Trophoblast cell (in vitro differentiated cells and primary cell): ENCODE data around the gene MMAB.

Experiments used
- DNase-seq, 2 donors: peaks; one replicate each; pipeline ENCODE4 v3.0.0-alpha.2; 2016
- H2AFZ ChIP-seq: 2 replicates; pipeline ENCODE4 v1.6.1; 2013; ENCODE audit warnings: low read length, moderate library complexity, mild to moderate bottlenecking; ENCODE audit not compliant: insufficient read depth, poor library complexity
- H2AK5ac ChIP-seq: 2 replicates; pipeline ENCODE4 v1.6.1; 2013; ENCODE audit warnings: mild to moderate bottlenecking, low read length
- H2BK120ac ChIP-seq: 2 replicates; pipeline ENCODE4 v1.6.1; 2013; ENCODE audit warnings: low read length, mild to moderate bottlenecking, moderate library complexity; ENCODE audit not compliant: insufficient read depth, poor library complexity
- H2BK12ac ChIP-seq: 2 replicates; pipeline ENCODE4 v1.6.1; 2013; ENCODE audit warnings: mild to moderate bottlenecking, low read length, moderate library complexity
- H2BK5ac ChIP-seq: 2 replicates; pipeline ENCODE4 v1.6.1; 2013; ENCODE audit warnings: low read length, low read depth, moderate library complexity, mild to moderate bottlenecking; ENCODE audit not compliant: poor library complexity
- H3K14ac ChIP-seq: 2 replicates; pipeline ENCODE4 v1.6.1; 2013; ENCODE audit warnings: mild to moderate bottlenecking, low read length
- H3K18ac ChIP-seq: 2 replicates; pipeline ENCODE4 v1.6.1; 2013; ENCODE audit warnings: mild to moderate bottlenecking, low read length
- H3K23ac ChIP-seq: 2 replicates; pipeline ENCODE4 v1.6.1; 2013; ENCODE audit warnings: low read length
- H3K27ac ChIP-seq: 2 replicates; pipeline ENCODE4 v1.5.1; 2013; ENCODE audit warnings: low read depth, mild to moderate bottlenecking, inconsistent platforms, low read length, moderate library complexity
- H3K27me3 ChIP-seq: 2 replicates; pipeline ENCODE4 v1.6.1; 2013; ENCODE audit warnings: inconsistent platforms, mild to moderate bottlenecking, low read length, moderate library complexity; ENCODE audit not compliant: insufficient read depth
- H3K36me3 ChIP-seq, 2 experiments: 1 replicate in 1 of 2; 2 replicates in 1 of 2; pipeline ENCODE4 v1.6.1; 2013; ENCODE audit warnings: low read length in 2 of 2, mild to moderate bottlenecking in 2 of 2, moderate library complexity in 1 of 2; ENCODE audit not compliant: insufficient read depth in 2 of 2, control insufficient read depth in 1 of 2
- H3K4ac ChIP-seq: 2 replicates; pipeline ENCODE4 v1.6.1; 2013; ENCODE audit warnings: low read depth, mild to moderate bottlenecking, low read length, moderate library complexity
- H3K4me1 ChIP-seq, 2 experiments: 1 replicate in 1 of 2; 2 replicates in 1 of 2; pipeline ENCODE4 v1.6.1; 2013; ENCODE audit warnings: low read length in 2 of 2, mild to moderate bottlenecking in 2 of 2, moderate library complexity in 1 of 2; ENCODE audit not compliant: insufficient read depth in 2 of 2, control insufficient read depth in 1 of 2
- H3K4me2 ChIP-seq: 2 replicates; pipeline ENCODE4 v1.6.1; 2013; ENCODE audit warnings: inconsistent platforms, mild to moderate bottlenecking, low read length, moderate library complexity
- H3K4me3 ChIP-seq: 2 replicates; pipeline ENCODE4 v1.5.1; 2013; ENCODE audit warnings: mild to moderate bottlenecking, low read depth, low read length, inconsistent platforms
- H3K79me1 ChIP-seq: one replicate; pipeline ENCODE4 v1.6.1; 2013; ENCODE audit warnings: low read length
- H3K79me2 ChIP-seq: 2 replicates; pipeline ENCODE4 v1.6.1; 2013; ENCODE audit warnings: low read length, mild to moderate bottlenecking; ENCODE audit not compliant: control insufficient read depth, insufficient read depth, poor library complexity
- H3K9ac ChIP-seq: 2 replicates; pipeline ENCODE4 v1.6.1; 2013; ENCODE audit warnings: mild to moderate bottlenecking, low read length
- H3K9me3 ChIP-seq: 2 replicates; pipeline ENCODE4 v1.6.1; 2013; ENCODE audit warnings: low read depth, mild to moderate bottlenecking, control low read depth, inconsistent platforms, low read length; ENCODE audit not compliant: insufficient read depth
- H4K12ac ChIP-seq: 2 replicates; pipeline ENCODE4 v1.6.1; 2013; ENCODE audit warnings: low read depth, mild to moderate bottlenecking, low read length, moderate library complexity
- H4K8ac ChIP-seq: 2 replicates; pipeline ENCODE4 v1.6.1; 2013; ENCODE audit warnings: low read depth, mild to moderate bottlenecking, low read length, moderate library complexity
- H4K91ac ChIP-seq: one replicate; pipeline ENCODE4 v1.6.1; 2013; ENCODE audit warnings: low read depth, mild to moderate bottlenecking, low read length, moderate library complexity
- WGBS: extraction: QIAGEN DNeasy Blood & Tissue Kit; methylation state at CpG from one replicate; pipeline ENCODE4 v1.1.7; 2013; ENCODE audit warnings: missing lambda C conversion rate; ENCODE audit not compliant: insufficient read length, insufficient coverage; ENCODE audit errors: extremely low coverage; 5-methylcytosine and 5-hydroxymethylcytosine counted together

MMAB gene

GRCh38 chr12:109541413-109541726 lies 31.9 kb downstream of the MMAB start:
- Histone ChIP-seq H3K4ac (no peak overlapping the region), H3K27ac (no peak overlapping the region), H3K4me3 (no peak overlapping the region), H2AFZ (no peak overlapping the region), H3K9me3 (peaks cover 3% of the 10 kb centered on the region), H3K79me1 (no peaks in the 10 kb centered on the region), H2AK5ac (no peak overlapping the region), H2BK120ac (no peak overlapping the region), H3K36me3 (no peaks in the 10 kb centered on the region), H3K4me2 (no peak overlapping the region), H4K91ac (no peak overlapping the region), H4K12ac (no peak overlapping the region), H3K9ac (no peak overlapping the region), H4K8ac (no peak overlapping the region), H3K14ac (no peak overlapping the region), H2BK12ac (no peak overlapping the region), H2BK5ac (no peak overlapping the region), H3K23ac (no peak overlapping the region), H3K79me2 (no peaks in the 10 kb centered on the region), H3K18ac (no peak overlapping the region), H3K27me3 (no peaks in the 10 kb centered on the region), H3K4me1 (peaks cover 3% of the 10 kb centered on the region in 2 experiments)
- WGBS = no CpG with 5 or more reads among the region's 4 CpGs
- no peak for DNase-seq

GRCh38 chr12:109540526-109541412 lies 32.5 kb downstream of the MMAB start:
- Histone ChIP-seq H2BK5ac (no peak overlapping the region), H3K4me2 (no peak overlapping the region), H3K9ac (no peak overlapping the region), H4K12ac (no peak overlapping the region), H3K79me1 (no peaks in the 10 kb centered on the region), H2AK5ac (no peak overlapping the region), H3K23ac (no peak overlapping the region), H3K9me3 (peaks cover 3% of the 10 kb centered on the region), H3K79me2 (no peaks in the 10 kb centered on the region), H3K14ac (no peak overlapping the region), H3K4me3 (peak overlapping the region; percentile 28), H2AFZ (no peak overlapping the region), H3K27ac (no peak overlapping the region), H4K91ac (no peak overlapping the region), H2BK120ac (no peak overlapping the region), H3K4ac (no peak overlapping the region), H3K4me1 (peaks cover 3% of the 10 kb centered on the region in 2 experiments), H3K27me3 (no peaks in the 10 kb centered on the region), H2BK12ac (no peak overlapping the region), H4K8ac (no peak overlapping the region), H3K36me3 (peaks cover 2% of the 10 kb centered on the region in 2 experiments), H3K18ac (no peak overlapping the region)
- DNase-seq = no peak
- WGBS = no CpG with 5 or more reads among the region's 16 CpGs

GRCh38 chr12:109539508-109539907 lies 33.8 kb downstream of the MMAB start:
- Histone ChIP-seq H2AK5ac (no peak overlapping the region), H4K12ac (no peak overlapping the region), H3K27me3 (no peaks in the 10 kb centered on the region), H3K4me3 (no peak overlapping the region), H3K14ac (no peak overlapping the region), H4K8ac (no peak overlapping the region), H2AFZ (no peak overlapping the region), H3K18ac (no peak overlapping the region), H4K91ac (no peak overlapping the region), H2BK12ac (no peak overlapping the region), H3K23ac (no peak overlapping the region), H3K9me3 (peaks cover 3% of the 10 kb centered on the region), H2BK5ac (no peak overlapping the region), H3K4me1 (peaks cover 0 to 3% of the 10 kb centered on the region in 2 experiments), H3K4me2 (no peak overlapping the region), H3K4ac (no peak overlapping the region), H3K79me1 (no peaks in the 10 kb centered on the region), H3K27ac (no peak overlapping the region), H3K9ac (no peak overlapping the region), H3K36me3 (peaks cover 8 to 13% of the 10 kb centered on the region in 2 experiments), H3K79me2 (no peaks in the 10 kb centered on the region), H2BK120ac (no peak overlapping the region)
- no peak for DNase-seq
- no CpG with 5 or more reads among the region's 9 CpGs for WGBS

GRCh38 chr12:109538191-109538863 lies 35.0 kb downstream of the MMAB start:
- no peak overlapping the region for H3K14ac ChIP-seq

More at GRCh38 chr12:109538191-109538863, 35.0 kb downstream of the MMAB start:
- Histone ChIP-seq H2BK12ac (no peak overlapping the region), H3K4me1 (peaks cover 0 to 3% of the 10 kb centered on the region in 2 experiments), H3K27me3 (no peaks in the 10 kb centered on the region), H3K18ac (no peak overlapping the region), H4K91ac (no peak overlapping the region), H4K12ac (no peak overlapping the region), H2BK5ac (no peak overlapping the region), H3K4me3 (no peak overlapping the region), H3K79me1 (no peaks in the 10 kb centered on the region), H2AFZ (no peak overlapping the region), H3K9me3 (peaks cover 3% of the 10 kb centered on the region), H2AK5ac (no peak overlapping the region), H4K8ac (no peak overlapping the region), H3K36me3 (peaks cover 15 to 20% of the 10 kb centered on the region in 2 experiments), H3K9ac (no peak overlapping the region), H2BK120ac (no peak overlapping the region), H3K23ac (no peak overlapping the region), H3K4me2 (no peak overlapping the region), H3K79me2 (no peaks in the 10 kb centered on the region), H3K4ac (no peak overlapping the region), H3K27ac (no peak overlapping the region)
- WGBS = no CpG with 5 or more reads among the region's 16 CpGs
- no peak for DNase-seq
